SJCRH30 (cell line): Measurements from ENCODE around the gene TRAPPC5. TPM values are rescaled to one million over a fixed set of nuclear protein-coding genes. Genes with fewer than 3 reads are reported as not detected.

Experiments
- DNase-seq, 2 experiments: peaks; one replicate each; pipeline ENCODE4 v3.0.0-alpha.2; 2015 to 2020
- H3K27ac ChIP-seq: fragments of 250-450 bp; sonication (Bioruptor Pico); 2 replicates; pipeline ENCODE4 v1.5.1; 2020; ENCODE audit warnings: mild to moderate bottlenecking, moderate library complexity
- H3K27me3 ChIP-seq: fragments of 250-450 bp; sonication (Bioruptor Pico); 2 replicates; pipeline ENCODE4 v1.5.1; 2020; ENCODE audit warnings: mild to moderate bottlenecking, moderate library complexity
- H3K36me3 ChIP-seq: fragments of 250-450 bp; sonication (Bioruptor Pico); 2 replicates; pipeline ENCODE4 v1.5.1; 2020; ENCODE audit warnings: mild to moderate bottlenecking, moderate library complexity
- H3K4me1 ChIP-seq: fragments of 250-450 bp; sonication (Bioruptor Pico); 2 replicates; pipeline ENCODE4 v1.5.1; 2020; ENCODE audit warnings: mild to moderate bottlenecking, moderate library complexity
- H3K4me3 ChIP-seq: fragments of 250-450 bp; sonication (Bioruptor Pico); 2 replicates; pipeline ENCODE4 v1.5.1; 2020; ENCODE audit warnings: mild to moderate bottlenecking, moderate library complexity
- H3K9me3 ChIP-seq: fragments of 250-450 bp; sonication (Bioruptor Pico); replicated peaks from 2 replicates; pipeline ENCODE4 v1.5.1; 2020; ENCODE audit warnings: mild to moderate bottlenecking, moderate library complexity
- total RNA-seq: library from RNA; depleted of rRNA; stranded (reverse); fragments of >200 nt; shearing (Covaris generic); gene quantifications from 2 replicates; pipeline ENCODE4 v1.2.3, GENCODE V29; 2014

TRAPPC5 gene
- total RNA-seq, 1 experiment from 2014 or later, result 18.5 TPM

DNA sequence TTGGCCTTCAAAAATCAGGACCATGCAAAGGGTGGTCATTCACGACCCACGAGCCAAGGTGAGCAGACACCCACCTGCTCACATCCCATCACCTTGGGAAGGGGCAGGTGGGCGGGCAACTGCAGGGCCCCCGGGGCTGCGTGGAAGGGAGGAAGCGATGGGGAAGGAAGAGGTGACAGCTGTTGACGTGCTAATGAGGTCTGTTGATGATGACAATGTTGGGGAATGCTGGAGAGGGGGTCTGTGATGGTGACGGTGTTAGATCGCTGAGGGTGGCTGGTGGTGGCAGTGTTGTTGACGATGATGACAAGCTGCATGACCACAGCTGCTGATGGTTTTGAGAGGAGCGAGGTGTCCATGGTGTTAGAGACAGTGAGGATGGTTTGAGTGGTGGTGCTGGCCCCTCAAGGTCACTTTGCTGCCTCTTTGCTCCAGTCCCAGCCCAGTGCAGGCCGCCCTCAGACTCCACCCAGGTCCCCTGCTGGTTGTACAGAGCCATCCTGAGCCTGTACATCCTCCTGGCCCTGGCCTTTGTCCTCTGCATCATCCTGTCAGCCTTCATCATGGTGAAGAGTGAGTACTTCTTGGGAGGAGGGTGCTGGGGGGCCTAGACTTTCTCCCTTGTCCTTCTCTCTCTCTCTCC lies 2.8 kb upstream of the TRAPPC5 start:
- no peak for DNase-seq
- no peaks in the 10 kb centered on the region for H3K9me3 ChIP-seq
- peaks cover 2% of the 10 kb centered on the region; the same call in 1 of the 2 replicates for H3K27me3 ChIP-seq
- H3K4me1 ChIP-seq, result no peaks in the 10 kb centered on the region
- no peak overlapping the region for H3K27ac ChIP-seq
- no peaks in the 10 kb centered on the region; the same call in 1 of the 2 replicates for H3K36me3 ChIP-seq
- H3K4me3 ChIP-seq, result no peak overlapping the region

DNA sequence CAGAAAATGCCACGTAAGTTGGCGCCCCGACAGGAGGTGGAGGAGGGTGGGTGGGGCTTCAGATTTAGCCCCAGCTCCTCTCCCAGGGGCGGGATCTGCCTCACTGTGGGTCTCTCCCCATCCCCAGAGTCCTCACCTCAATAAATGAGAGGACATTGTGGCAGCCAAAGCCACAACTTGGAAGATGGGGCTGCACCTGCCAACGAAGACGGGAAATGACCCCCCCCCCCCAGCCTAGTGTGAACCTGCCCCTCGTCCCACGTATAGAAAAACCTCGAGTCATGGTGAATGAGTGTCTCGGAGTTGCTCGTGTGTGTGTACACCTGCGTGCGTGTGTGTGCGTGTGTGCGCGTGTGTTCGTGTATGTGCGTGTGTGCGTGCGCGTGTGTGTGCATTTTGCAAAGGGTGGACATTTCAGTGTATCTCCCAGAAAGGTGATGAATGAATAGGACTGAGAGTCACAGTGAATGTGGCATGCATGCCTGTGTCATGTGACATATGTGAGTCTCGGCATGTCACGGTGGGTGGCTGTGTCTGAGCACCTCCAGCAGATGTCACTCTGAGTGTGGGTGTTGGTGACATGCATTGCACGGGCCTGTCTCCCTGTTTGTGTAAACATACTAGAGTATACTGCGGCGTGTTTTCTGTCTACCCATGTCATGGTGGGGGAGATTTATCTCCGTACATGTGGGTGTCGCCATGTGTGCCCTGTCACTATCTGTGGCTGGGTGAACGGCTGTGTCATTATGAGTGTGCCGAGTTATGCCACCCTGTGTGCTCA lies 1.5 kb upstream of the TRAPPC5 start:
- Histone ChIP-seq H3K4me3 (no peak overlapping the region), H3K36me3 (no peaks in the 10 kb centered on the region; the same call in 1 of the 2 replicates), H3K9me3 (no peaks in the 10 kb centered on the region), H3K4me1 (no peaks in the 10 kb centered on the region), H3K27me3 (peaks cover 2% of the 10 kb centered on the region; the same call in 1 of the 2 replicates), H3K27ac (no peak overlapping the region)
- no peak for DNase-seq

DNA sequence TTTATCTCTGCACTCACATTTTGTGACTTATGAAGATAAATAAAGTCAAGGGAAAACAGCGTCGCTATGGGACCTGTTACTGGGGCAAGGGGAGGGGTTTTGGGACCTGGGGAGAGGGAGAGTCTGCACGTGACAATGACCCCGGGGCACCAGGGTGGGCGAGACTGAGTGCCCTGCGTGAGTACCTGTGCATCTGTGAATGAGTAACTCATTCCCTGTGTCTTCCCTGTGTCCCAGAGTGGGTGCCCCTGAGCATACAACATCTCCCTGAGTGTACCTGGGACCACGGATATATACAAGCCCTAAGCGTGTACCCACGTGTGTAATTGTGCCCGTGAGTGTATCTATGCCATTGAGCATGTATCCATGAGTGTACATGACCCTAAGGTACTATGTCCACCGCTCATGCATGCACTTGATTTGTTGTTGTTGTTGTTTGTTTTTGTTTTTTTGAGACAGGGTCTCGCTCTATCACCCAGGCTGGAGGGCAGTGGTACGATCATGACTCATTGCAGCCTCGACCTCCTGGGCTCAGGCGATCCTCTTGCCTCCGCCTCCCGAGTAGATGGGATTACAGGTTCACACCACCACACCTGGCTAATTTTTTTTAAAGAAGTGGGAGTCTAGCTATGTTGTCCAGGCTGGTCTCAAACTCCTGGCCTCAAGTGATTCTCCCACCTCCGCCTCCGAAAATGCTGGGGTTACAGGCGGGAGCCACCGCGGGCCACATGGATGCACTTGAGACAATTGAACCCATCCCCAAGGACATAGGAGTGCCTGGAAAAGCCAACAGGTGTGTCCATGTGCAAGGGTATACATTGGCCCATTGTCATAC lies 645 bp upstream of the TRAPPC5 start:
- H3K9me3 ChIP-seq, result no peaks in the 10 kb centered on the region
- H3K27ac ChIP-seq, result no peak overlapping the region
- no peaks in the 10 kb centered on the region for H3K4me1 ChIP-seq
- no peaks in the 10 kb centered on the region; the same call in 1 of the 2 replicates for H3K36me3 ChIP-seq
- peak overlapping the region; percentile 93 for H3K4me3 ChIP-seq
- peaks cover 2% of the 10 kb centered on the region; the same call in 1 of the 2 replicates for H3K27me3 ChIP-seq
- no peak for DNase-seq

DNA sequence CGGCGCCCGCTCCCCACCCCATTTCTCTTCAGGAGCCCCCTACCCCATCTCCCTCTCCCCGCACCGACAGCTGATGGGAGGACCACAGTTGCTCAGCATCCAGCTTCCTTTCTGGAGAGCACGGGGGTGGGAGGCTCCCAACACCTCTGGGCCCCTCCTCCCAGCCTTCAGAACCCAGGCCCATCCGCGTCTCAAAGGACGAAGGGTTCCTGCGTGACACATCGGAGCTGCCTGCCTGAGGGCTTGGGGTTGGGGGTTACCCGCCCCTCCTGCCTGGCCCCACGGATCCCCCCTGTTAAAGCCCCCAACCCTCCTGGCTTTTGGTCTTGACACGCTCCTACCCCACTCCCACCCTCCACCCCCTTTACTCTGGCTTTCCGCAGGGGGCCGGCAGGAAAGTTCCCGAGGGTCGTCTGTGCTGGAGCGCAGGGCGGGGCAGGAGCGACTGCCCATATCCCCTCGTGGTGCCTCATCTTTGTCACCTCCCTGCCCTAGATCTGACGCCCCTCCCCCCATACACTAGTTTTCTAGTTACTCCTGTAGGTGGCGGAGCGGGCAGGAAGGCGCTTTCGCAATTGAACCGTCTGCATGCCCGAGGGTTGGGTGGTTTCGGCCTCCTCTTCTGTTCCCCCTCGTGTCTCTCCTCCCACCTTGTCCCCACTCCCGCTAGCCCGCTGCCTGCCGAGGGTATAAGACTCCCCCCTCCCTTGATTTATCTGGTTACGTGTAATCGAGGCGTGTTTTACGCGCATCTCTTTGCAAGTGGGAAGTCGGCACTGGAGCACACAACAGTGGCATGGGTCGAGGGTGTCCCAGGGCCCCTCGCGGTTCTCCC lies 924 bp downstream of the TRAPPC5 start:
- Histone ChIP-seq H3K4me1 (no peaks in the 10 kb centered on the region), H3K27ac (peak overlapping the region; percentile 60; the same call in 1 of the 2 replicates), H3K27me3 (peaks cover 2% of the 10 kb centered on the region; the same call in 1 of the 2 replicates), H3K4me3 (peak overlapping the region; percentile 93), H3K9me3 (no peaks in the 10 kb centered on the region), H3K36me3 (no peaks in the 10 kb centered on the region; the same call in 1 of the 2 replicates)
- DNase-seq, result no peak

DNA sequence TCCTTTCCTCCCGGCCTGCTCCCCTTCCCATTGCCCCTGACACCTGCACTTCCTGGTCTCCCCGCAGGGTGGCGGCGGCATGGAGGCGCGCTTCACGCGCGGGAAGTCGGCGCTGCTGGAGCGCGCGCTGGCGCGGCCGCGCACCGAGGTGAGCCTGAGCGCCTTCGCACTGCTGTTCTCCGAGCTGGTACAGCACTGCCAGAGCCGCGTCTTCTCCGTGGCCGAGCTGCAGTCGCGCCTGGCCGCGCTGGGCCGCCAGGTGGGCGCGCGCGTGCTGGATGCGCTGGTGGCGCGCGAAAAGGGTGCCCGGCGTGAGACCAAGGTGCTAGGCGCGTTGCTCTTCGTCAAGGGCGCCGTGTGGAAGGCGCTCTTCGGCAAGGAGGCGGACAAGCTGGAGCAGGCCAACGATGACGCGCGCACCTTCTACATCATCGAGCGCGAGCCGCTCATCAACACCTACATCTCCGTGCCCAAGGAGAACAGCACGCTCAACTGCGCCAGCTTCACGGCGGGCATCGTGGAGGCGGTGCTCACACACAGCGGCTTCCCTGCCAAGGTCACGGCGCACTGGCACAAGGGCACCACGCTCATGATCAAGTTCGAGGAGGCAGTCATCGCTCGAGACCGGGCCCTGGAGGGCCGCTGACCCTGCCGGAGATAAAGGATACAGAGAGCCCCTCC lies 1.7 kb downstream of the TRAPPC5 start:
- Histone ChIP-seq H3K4me1 (no peaks in the 10 kb centered on the region), H3K36me3 (no peaks in the 10 kb centered on the region; the same call in 1 of the 2 replicates), H3K27me3 (peaks cover 2% of the 10 kb centered on the region; the same call in 1 of the 2 replicates), H3K9me3 (no peaks in the 10 kb centered on the region), H3K27ac (no peak overlapping the region), H3K4me3 (no peak overlapping the region)
- DNase-seq, result no peak

DNA sequence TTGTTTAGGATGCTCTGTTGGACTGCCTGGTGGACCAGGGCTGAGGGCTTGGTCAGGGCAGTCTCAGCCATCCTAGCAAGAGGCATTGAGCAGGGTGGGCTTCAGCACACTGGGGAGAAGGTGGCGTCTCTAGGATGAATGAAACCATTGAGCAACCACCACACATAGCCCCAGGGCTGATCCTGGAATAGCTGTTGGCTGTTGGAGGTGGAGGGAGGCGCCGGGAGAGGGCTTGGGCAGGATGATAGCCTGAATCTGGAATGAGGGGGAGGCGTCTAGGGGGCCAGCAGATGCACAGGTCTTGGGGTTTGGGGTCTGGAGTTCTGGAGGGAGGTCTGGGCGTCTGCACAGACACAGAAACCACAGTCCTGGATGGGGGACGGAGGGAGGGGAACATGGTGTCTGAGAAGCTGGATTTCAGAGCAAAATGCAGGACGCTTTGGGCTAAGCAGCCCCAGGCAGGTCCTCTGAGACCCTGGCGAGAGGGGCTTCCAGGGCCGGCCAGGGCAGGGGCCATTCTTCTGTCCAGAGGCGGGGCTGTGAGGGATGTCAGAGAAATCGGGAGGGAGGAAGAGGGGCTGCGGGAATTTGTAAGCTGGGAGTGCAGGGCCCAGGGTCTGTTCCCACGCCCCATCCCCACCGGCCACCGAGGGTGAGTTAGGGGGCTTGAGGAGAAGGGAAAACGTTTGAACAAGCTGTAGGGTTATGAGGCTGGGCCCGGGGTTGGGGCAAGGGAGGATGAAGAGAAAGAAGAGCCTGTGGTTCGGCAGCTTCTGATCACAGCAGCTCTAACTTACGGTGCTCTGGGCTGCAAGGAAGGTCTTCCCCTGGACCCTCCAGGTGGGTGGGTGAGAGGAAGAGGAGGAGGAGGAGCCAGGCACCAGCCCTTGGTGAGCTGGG lies 5.2 kb downstream of the TRAPPC5 start:
- no peaks in the 10 kb centered on the region for H3K4me1 ChIP-seq
- H3K36me3 ChIP-seq, result no peaks in the 10 kb centered on the region; the same call in 1 of the 2 replicates
- H3K9me3 ChIP-seq, result no peaks in the 10 kb centered on the region
- no peak overlapping the region for H3K27ac ChIP-seq
- no peaks in the 10 kb centered on the region for H3K27me3 ChIP-seq
- DNase-seq, result peak in 1 of 2 experiments; percentile 16
- no peak overlapping the region for H3K4me3 ChIP-seq

DNA sequence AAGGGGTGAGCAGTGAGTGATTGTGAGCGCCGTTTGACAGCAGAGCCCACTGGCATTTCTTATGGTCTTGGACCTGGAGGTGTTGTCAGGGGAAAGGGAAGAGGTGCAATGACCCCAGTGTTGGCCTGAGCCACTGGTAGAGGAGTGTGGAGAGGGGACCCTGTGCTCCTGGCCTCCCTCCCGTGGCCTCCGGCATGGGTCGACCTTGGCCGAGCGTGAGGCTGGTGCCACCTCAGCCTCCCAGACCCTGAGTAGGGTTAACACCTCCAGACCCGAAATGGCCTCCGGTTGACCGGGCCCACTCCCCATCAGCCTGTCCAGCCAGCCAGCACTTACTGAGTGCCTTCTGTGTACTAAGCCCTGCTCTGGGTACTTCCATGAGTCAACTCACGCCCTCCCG lies 6.5 kb downstream of the TRAPPC5 start:
- Histone ChIP-seq H3K4me3 (no peak overlapping the region), H3K36me3 (no peaks in the 10 kb centered on the region; the same call in 1 of the 2 replicates), H3K27me3 (no peaks in the 10 kb centered on the region), H3K4me1 (no peaks in the 10 kb centered on the region), H3K27ac (no peak overlapping the region), H3K9me3 (no peaks in the 10 kb centered on the region)
- DNase-seq, result no peak

DNA sequence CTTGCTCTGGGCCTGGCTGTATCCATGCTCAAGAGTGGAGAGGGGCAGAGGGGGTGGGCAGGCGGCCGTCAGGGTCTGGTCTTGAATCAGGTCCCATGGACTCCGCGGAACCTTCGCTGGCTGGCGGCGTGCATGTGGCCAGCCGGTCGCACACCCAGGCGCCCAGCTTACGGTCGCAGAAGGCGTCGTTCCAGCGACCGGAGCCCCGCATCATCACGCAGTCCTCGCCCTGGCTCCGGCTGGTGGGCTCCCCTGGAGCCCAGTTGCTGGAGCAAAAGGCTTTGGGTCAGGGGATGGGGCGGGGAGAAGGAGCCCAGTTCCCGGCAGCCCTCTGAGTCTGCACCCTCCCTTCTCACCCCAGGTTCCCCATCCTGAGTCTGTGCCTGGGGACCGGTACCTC lies 8.5 kb downstream of the TRAPPC5 start:
- Histone ChIP-seq H3K36me3 (no peaks in the 10 kb centered on the region), H3K9me3 (no peaks in the 10 kb centered on the region), H3K27me3 (no peaks in the 10 kb centered on the region), H3K4me3 (no peak overlapping the region), H3K27ac (no peak overlapping the region), H3K4me1 (no peaks in the 10 kb centered on the region)
- no peak for DNase-seq

DNA sequence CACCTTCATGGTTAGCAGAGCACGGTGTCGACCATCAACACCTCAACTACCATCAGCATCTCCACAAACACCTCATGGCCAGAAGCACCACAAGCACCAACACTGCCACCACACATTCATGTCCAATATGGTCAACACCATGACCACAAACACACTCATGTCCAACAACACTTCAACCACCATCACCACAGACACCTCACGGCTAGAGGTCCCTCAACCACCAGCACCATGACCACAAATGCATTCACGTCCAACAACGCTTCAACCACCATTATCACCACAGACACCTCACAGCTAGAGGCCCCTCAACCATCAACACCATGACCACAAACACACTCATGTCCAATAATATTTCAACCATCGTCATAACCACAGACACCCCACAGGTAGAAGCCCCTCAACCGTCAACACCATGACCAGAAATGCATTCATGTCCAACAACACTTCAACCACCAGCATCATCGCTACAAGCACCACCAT lies 10.2 kb downstream of the TRAPPC5 start:
- H3K4me3 ChIP-seq, result no peak overlapping the region
- H3K36me3 ChIP-seq, result no peaks in the 10 kb centered on the region
- no peaks in the 10 kb centered on the region for H3K9me3 ChIP-seq
- H3K27me3 ChIP-seq, result no peaks in the 10 kb centered on the region
- H3K4me1 ChIP-seq, result no peaks in the 10 kb centered on the region
- no peak for DNase-seq
- H3K27ac ChIP-seq, result no peak overlapping the region

DNA sequence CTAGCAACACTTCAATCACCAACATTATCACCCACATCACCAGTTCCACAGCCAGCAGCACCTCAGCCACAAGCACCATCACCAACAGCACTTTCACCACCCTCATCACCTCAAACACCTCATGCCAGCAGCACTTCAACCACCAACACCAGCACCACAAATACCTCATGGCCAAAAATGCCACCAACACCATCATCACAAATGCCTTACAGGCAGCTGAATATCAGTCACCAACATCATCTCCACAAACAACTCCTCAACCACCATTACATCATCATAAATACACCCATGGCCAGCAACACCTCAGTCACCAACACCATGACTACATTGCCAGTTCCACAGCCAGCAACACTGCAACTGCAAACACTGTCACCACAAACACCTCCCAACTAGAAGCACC lies 10.9 kb downstream of the TRAPPC5 start:
- Histone ChIP-seq H3K27me3 (no peaks in the 10 kb centered on the region), H3K9me3 (no peaks in the 10 kb centered on the region), H3K36me3 (no peaks in the 10 kb centered on the region)

DNA sequence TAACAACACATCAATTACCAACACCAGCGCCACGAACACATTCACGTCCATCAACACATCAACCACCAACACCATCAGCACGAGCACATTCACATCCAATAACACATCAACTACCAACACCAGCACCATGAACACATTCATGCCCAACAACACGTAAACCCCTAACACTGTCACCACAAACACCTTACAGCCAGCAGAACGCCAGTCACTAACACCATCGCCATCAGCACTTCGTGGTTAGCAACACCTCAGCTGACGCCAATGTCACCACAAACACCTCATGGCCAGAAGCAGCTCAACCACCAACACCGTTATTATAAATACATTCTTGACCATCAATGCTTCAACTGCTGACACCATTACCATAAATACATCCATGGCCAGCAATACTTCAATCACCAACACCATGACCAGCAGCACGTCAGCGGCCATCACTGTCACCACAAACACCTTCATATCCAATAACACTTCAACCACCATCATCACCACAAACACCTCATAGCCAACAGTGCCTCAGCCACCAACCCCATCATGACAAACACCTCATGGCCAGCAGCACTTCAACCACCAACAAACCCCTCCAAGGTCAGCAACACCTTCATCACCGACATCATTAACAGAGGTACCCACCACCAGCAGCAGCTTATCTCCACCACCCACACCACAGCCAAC lies 11.9 kb downstream of the TRAPPC5 start:
- H3K9me3 ChIP-seq, result no peaks in the 10 kb centered on the region
- DNase-seq, result no peak
- H3K4me3 ChIP-seq, result no peak overlapping the region
- H3K36me3 ChIP-seq, result no peaks in the 10 kb centered on the region
- H3K27me3 ChIP-seq, result no peaks in the 10 kb centered on the region
- no peaks in the 10 kb centered on the region for H3K4me1 ChIP-seq
- H3K27ac ChIP-seq, result no peak overlapping the region

More for the DNA sequence above, 10.9 kb downstream of the TRAPPC5 start:
- DNase-seq, result no peak
- Histone ChIP-seq H3K4me1 (no peaks in the 10 kb centered on the region), H3K27ac (no peak overlapping the region), H3K4me3 (no peak overlapping the region)

DNA sequence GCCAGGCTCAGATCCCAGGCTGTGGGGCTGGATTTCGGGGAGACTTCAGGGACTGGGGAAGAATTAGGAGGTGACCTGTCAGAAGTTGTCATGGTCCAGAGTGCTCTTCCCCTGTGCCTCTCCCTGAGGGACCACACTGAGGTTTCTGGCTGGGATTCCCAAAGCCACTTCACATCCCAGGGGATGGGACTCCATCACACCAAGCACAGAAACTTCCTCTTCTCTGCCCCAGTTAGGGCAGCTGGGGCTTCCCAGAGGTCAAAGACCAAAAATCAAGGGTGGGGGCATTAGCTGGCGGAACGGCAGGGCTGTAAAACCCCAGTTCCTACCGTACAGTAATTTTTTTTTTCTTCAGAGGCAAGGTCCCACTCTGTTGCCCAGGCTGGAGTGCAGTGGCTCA lies 13.9 kb downstream of the TRAPPC5 start:
- no peaks in the 10 kb centered on the region for H3K9me3 ChIP-seq
- no peak overlapping the region for H3K27ac ChIP-seq
- H3K4me1 ChIP-seq, result no peaks in the 10 kb centered on the region
- H3K4me3 ChIP-seq, result no peak overlapping the region
- no peak for DNase-seq
- H3K27me3 ChIP-seq, result no peaks in the 10 kb centered on the region
- H3K36me3 ChIP-seq, result no peaks in the 10 kb centered on the region
